ENCODE results near the gene TFAP2B.

TFAP2B gene

GRCh38 chr6:50820869-50821264 is 2.2 kb downstream of the TFAP2B start:
- no peak overlapping the region for H3K23ac ChIP-seq (ENCODE audit: low read length)
- H3K27ac ChIP-seq (ENCODE audit: low read depth, low read length), result peak overlapping the region; percentile 25
- H3K14ac ChIP-seq (ENCODE audit: low read length), result no peak overlapping the region
- no peak overlapping the region for H2AFZ ChIP-seq (ENCODE audit: insufficient read depth, low read length, poor library complexity)
- H3K4me1 ChIP-seq (ENCODE audit: control insufficient read depth in 1 of 2, insufficient read depth in 2 of 2, low read length in 2 of 2), result peaks cover 5 to 8% of the 10 kb centered on the region in 2 experiments
- H2BK120ac ChIP-seq (ENCODE audit: insufficient read depth, low read length, poor library complexity), result no peak overlapping the region
- H3K18ac ChIP-seq (ENCODE audit: low read length), result no peak overlapping the region
- WGBS (ENCODE audit: extremely low coverage, insufficient coverage, insufficient read length), result no CpG with 5 or more reads among the region's 5 CpGs
- DNase-seq, result peak; percentile 78 to 92
- no peaks in the 10 kb centered on the region for H3K36me3 ChIP-seq (ENCODE audit: control insufficient read depth in 1 of 2, insufficient read depth in 2 of 2, low read length in 2 of 2)
- H3K9ac ChIP-seq (ENCODE audit: low read length), result no peak overlapping the region
- no peak overlapping the region for H4K8ac ChIP-seq (ENCODE audit: low read depth, low read length)
- no peak overlapping the region for H3K4me3 ChIP-seq (ENCODE audit: low read depth, low read length)
- H3K27me3 ChIP-seq (ENCODE audit: insufficient read depth, low read length), result peaks cover 9% of the 10 kb centered on the region
- H4K12ac ChIP-seq (ENCODE audit: low read depth, low read length), result no peak overlapping the region
- no peak overlapping the region for H3K4ac ChIP-seq (ENCODE audit: low read depth, low read length)
- H3K9me3 ChIP-seq (ENCODE audit: insufficient read depth, low read depth, low read length), result no peaks in the 10 kb centered on the region
- H2BK12ac ChIP-seq (ENCODE audit: low read length), result no peak overlapping the region
- H3K4me2 ChIP-seq (ENCODE audit: low read length), result peak overlapping the region; percentile 67
- H3K79me2 ChIP-seq (ENCODE audit: control insufficient read depth, insufficient read depth, low read length, poor library complexity), result no peaks in the 10 kb centered on the region
- peaks cover 18% of the 10 kb centered on the region for H3K79me1 ChIP-seq (ENCODE audit: low read length)
- H2AK5ac ChIP-seq (ENCODE audit: low read length), result no peak overlapping the region
- H4K91ac ChIP-seq (ENCODE audit: low read depth, low read length), result no peak overlapping the region
- H2BK5ac ChIP-seq (ENCODE audit: low read depth, low read length, poor library complexity), result no peak overlapping the region

GRCh38 chr6:50821441-50822077 is 2.9 kb downstream of the TFAP2B start:
- no peak overlapping the region for H2AK5ac ChIP-seq (ENCODE audit: low read length)
- peaks cover 10% of the 10 kb centered on the region for H3K27me3 ChIP-seq (ENCODE audit: insufficient read depth, low read length)
- H3K4me2 ChIP-seq (ENCODE audit: low read length), result peak overlapping the region; percentile 67
- peak overlapping the region; percentile 3 for H4K91ac ChIP-seq (ENCODE audit: low read depth, low read length)
- H3K14ac ChIP-seq (ENCODE audit: low read length), result no peak overlapping the region
- no CpG with 5 or more reads among the region's 20 CpGs for WGBS (ENCODE audit: extremely low coverage, insufficient coverage, insufficient read length)
- H4K12ac ChIP-seq (ENCODE audit: low read depth, low read length), result no peak overlapping the region
- no peak overlapping the region for H2BK5ac ChIP-seq (ENCODE audit: low read depth, low read length, poor library complexity)
- H4K8ac ChIP-seq (ENCODE audit: low read depth, low read length), result peak overlapping the region; percentile 54
- no peak overlapping the region for H3K9ac ChIP-seq (ENCODE audit: low read length)
- H3K36me3 ChIP-seq (ENCODE audit: control insufficient read depth in 1 of 2, insufficient read depth in 2 of 2, low read length in 2 of 2), result no peaks in the 10 kb centered on the region
- no peak overlapping the region for H3K23ac ChIP-seq (ENCODE audit: low read length)
- H2BK12ac ChIP-seq (ENCODE audit: low read length), result peak overlapping the region; percentile 52
- H2BK120ac ChIP-seq (ENCODE audit: insufficient read depth, low read length, poor library complexity), result peak overlapping the region; percentile 39
- H3K79me1 ChIP-seq (ENCODE audit: low read length), result peaks cover 18% of the 10 kb centered on the region
- no peak overlapping the region for H3K4me3 ChIP-seq (ENCODE audit: low read depth, low read length)
- H2AFZ ChIP-seq (ENCODE audit: insufficient read depth, low read length, poor library complexity), result no peak overlapping the region
- no peak for DNase-seq
- H3K9me3 ChIP-seq (ENCODE audit: insufficient read depth, low read depth, low read length), result no peaks in the 10 kb centered on the region
- H3K27ac ChIP-seq (ENCODE audit: low read depth, low read length), result peak overlapping the region; percentile 25
- H3K4me1 ChIP-seq (ENCODE audit: control insufficient read depth in 1 of 2, insufficient read depth in 2 of 2, low read length in 2 of 2), result peaks cover 6 to 8% of the 10 kb centered on the region in 2 experiments
- H3K4ac ChIP-seq (ENCODE audit: low read depth, low read length), result no peak overlapping the region
- no peaks in the 10 kb centered on the region for H3K79me2 ChIP-seq (ENCODE audit: control insufficient read depth, insufficient read depth, low read length, poor library complexity)
- no peak overlapping the region for H3K18ac ChIP-seq (ENCODE audit: low read length)

GRCh38 chr6:50822078-50822476 is 3.4 kb downstream of the TFAP2B start:
- Histone ChIP-seq H2AFZ (ENCODE audit: insufficient read depth, low read length, poor library complexity) (no peak overlapping the region), H3K4me3 (ENCODE audit: low read depth, low read length) (no peak overlapping the region), H3K79me1 (ENCODE audit: low read length) (peaks cover 18% of the 10 kb centered on the region), H3K9ac (ENCODE audit: low read length) (no peak overlapping the region), H2BK5ac (ENCODE audit: low read depth, low read length, poor library complexity) (no peak overlapping the region), H3K36me3 (ENCODE audit: control insufficient read depth in 1 of 2, insufficient read depth in 2 of 2, low read length in 2 of 2) (no peaks in the 10 kb centered on the region), H3K14ac (ENCODE audit: low read length) (no peak overlapping the region), H3K27ac (ENCODE audit: low read depth, low read length) (no peak overlapping the region), H4K91ac (ENCODE audit: low read depth, low read length) (peak overlapping the region; percentile 3), H4K8ac (ENCODE audit: low read depth, low read length) (no peak overlapping the region), H3K4me1 (ENCODE audit: control insufficient read depth in 1 of 2, insufficient read depth in 2 of 2, low read length in 2 of 2) (peaks cover 6 to 8% of the 10 kb centered on the region in 2 experiments), H3K4ac (ENCODE audit: low read depth, low read length) (no peak overlapping the region), H2BK120ac (ENCODE audit: insufficient read depth, low read length, poor library complexity) (no peak overlapping the region), H4K12ac (ENCODE audit: low read depth, low read length) (no peak overlapping the region), H3K9me3 (ENCODE audit: insufficient read depth, low read depth, low read length) (no peaks in the 10 kb centered on the region), H3K18ac (ENCODE audit: low read length) (no peak overlapping the region), H3K79me2 (ENCODE audit: control insufficient read depth, insufficient read depth, low read length, poor library complexity) (no peaks in the 10 kb centered on the region), H2AK5ac (ENCODE audit: low read length) (no peak overlapping the region), H3K4me2 (ENCODE audit: low read length) (peak overlapping the region; percentile 67), H3K23ac (ENCODE audit: low read length) (no peak overlapping the region), H3K27me3 (ENCODE audit: insufficient read depth, low read length) (peaks cover 10% of the 10 kb centered on the region), H2BK12ac (ENCODE audit: low read length) (no peak overlapping the region)
- peak in 1 of 2 donors; percentile 13 for DNase-seq
- no CpG with 5 or more reads among the region's 6 CpGs for WGBS (ENCODE audit: extremely low coverage, insufficient coverage, insufficient read length)

- Histone ChIP-seq H3K27me3 (ENCODE audit: insufficient read depth, low read length) (peaks cover 10% of the 10 kb centered on the region), H3K4me2 (ENCODE audit: low read length) (peak overlapping the region; percentile 68), H2BK120ac (ENCODE audit: insufficient read depth, low read length, poor library complexity) (peak overlapping the region; percentile 71), H3K4ac (ENCODE audit: low read depth, low read length) (peak overlapping the region; percentile 70), H4K91ac (ENCODE audit: low read depth, low read length) (peak overlapping the region; percentile 77), H3K9ac (ENCODE audit: low read length) (peak overlapping the region; percentile 64), H3K4me1 (ENCODE audit: control insufficient read depth in 1 of 2, insufficient read depth in 2 of 2, low read length in 2 of 2) (peaks cover 6 to 8% of the 10 kb centered on the region in 2 experiments), H3K23ac (ENCODE audit: low read length) (no peak overlapping the region), H3K79me2 (ENCODE audit: control insufficient read depth, insufficient read depth, low read length, poor library complexity) (no peaks in the 10 kb centered on the region), H3K9me3 (ENCODE audit: insufficient read depth, low read depth, low read length) (no peaks in the 10 kb centered on the region), H3K36me3 (ENCODE audit: control insufficient read depth in 1 of 2, insufficient read depth in 2 of 2, low read length in 2 of 2) (no peaks in the 10 kb centered on the region), H2AFZ (ENCODE audit: insufficient read depth, low read length, poor library complexity) (peak overlapping the region; percentile 86), H2AK5ac (ENCODE audit: low read length) (peak overlapping the region; percentile 71), H3K14ac (ENCODE audit: low read length) (peak overlapping the region; percentile 72), H3K18ac (ENCODE audit: low read length) (peak overlapping the region; percentile 86), H2BK5ac (ENCODE audit: low read depth, low read length, poor library complexity) (peak overlapping the region; percentile 51), H3K27ac (ENCODE audit: low read depth, low read length) (peak overlapping the region; percentile 8), H3K79me1 (ENCODE audit: low read length) (peaks cover 18% of the 10 kb centered on the region), H4K12ac (ENCODE audit: low read depth, low read length) (peak overlapping the region; percentile 74), H2BK12ac (ENCODE audit: low read length) (peak overlapping the region; percentile 77), H4K8ac (ENCODE audit: low read depth, low read length) (peak overlapping the region; percentile 82), H3K4me3 (ENCODE audit: low read depth, low read length) (peak overlapping the region; percentile 70)
- DNase-seq, result no peak
- WGBS (ENCODE audit: extremely low coverage, insufficient coverage, insufficient read length), result no CpG with 5 or more reads among the region's 46 CpGs
These were observed 4.6 kb downstream of the TFAP2B start for GRCh38 chr6:50823094-50823920.
